HG03196 (cell line): ENCODE results near the gene ACOXL.
"Not testable (repeated sequence)": the region's sequence is repeated elsewhere in the genome, so short reads cannot be mapped to it uniquely, and the experiment has no call there.

Source experiments
- ATAC-seq: cut with Tn5 transposase; IDR thresholded peaks from one replicate; pipeline ENCODE4 v1.9.1; 2021; ENCODE audit not compliant: unreplicated experiment

Gene ACOXL

DNA sequence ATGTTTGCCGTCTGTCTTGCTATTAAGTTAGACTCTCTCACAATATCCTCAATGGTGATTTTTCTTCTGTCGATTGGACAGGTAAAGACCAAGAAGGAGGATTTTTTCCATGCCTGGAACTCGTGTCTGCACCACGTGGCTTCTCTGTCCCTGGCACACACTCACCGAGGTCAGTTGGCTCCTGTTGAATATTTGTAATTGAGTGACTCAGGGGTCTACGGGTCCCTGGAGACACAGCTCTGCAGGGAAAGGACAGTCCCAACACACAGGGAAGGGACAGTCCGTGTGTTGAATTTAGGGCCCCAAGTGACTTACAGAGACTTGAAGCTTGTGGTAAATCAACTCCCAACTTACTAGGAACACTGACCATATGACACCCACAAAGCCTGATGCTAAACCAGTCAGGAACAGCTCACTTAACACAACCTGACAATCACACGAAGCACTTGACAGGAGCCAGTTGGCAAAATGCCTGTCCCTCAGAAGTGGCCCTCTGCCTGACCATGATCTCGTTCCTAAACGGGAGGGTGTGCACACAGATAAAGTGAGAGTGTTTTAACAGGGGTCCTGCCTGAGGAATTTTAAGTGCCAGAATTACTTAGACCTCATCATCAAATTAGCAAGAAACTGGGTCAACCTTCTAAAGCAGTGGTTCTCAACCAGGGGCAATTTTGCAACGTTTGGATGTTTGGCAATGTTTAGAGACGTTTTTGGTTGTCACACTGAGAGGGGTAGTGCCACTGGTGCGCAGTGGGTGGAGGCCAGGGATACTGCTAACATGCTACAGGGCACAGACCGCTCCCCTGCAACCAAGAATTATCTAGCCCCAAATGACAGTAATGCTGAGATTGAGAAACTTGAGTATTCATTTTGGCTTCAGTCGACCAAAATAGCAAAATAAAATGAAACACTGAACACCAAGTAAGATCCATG, 299.4 kb downstream of the ACOXL start:
- ATAC-seq = no peak

DNA sequence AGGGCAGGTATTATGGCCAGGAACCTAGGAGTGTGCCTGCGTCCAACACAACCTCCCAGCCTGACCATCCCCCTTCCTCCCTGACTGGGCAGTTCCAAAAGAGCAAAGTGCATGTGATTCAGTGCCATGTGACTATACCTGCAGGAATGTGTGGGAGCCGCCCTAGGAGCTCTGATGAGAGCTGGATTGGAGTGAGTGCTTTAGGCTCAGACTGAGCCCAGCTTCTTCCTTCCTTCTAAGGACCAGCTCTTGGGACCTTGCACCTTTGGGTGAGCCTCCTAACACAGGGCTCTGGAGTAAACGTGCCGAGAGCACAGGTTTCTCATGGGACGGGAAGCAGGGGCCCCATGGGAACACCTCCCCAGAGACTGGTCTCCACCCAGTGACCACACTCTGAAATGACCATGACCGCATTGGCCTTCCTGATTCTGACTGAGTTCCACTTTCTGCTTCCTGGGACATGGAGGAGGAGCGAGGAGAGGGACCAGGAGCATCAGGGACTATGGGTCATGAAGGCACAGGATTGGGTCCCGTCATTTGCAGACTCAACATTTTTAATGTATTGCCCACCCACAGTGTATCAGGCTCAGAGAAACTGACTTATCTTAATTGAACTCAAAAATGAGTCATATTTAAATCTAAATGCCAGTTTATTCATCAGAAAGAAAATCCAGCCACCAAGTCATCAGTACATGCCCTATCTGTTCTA, 300.5 kb downstream of the ACOXL start:
- no peak for ATAC-seq

DNA sequence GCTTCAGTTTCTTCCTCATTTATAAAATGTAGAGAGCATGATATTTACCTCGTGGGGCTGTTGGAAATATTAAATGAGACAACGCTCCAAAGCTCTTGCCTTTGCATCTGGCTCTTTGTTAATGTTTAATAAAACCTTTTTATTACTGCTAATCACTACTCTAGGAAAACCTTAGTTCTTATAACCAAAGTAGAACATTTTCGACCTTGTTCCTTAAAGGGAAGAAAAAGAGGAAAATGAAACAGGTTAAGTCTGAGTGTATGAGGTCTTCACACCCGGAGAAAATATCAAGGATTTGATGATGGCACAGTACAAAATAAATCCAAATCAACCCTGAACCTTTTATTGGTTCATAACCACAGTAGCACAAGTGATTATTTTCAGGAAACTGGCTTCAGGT, 301.8 kb downstream of the ACOXL start:
- no peak for ATAC-seq

DNA sequence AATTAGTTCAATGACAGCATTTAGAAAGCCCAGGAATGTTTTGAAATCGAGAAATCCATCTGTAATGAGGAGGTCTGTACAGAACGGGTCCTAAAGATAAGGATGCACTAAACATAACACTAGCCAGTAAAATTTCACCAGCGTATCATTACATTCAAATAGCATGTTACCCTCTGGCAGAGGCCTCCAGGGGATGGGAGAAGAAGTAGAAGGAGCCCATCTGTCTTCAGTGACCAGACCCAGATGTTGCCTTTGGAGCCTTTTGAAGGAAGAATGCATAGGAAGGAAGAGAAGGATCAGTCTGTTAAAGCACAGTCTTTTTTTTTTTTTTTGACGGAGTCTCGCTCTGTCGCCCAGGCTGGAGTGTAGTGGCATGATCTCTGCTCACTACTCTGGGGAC, 302.2 kb downstream of the ACOXL start:
- no peak for ATAC-seq

DNA sequence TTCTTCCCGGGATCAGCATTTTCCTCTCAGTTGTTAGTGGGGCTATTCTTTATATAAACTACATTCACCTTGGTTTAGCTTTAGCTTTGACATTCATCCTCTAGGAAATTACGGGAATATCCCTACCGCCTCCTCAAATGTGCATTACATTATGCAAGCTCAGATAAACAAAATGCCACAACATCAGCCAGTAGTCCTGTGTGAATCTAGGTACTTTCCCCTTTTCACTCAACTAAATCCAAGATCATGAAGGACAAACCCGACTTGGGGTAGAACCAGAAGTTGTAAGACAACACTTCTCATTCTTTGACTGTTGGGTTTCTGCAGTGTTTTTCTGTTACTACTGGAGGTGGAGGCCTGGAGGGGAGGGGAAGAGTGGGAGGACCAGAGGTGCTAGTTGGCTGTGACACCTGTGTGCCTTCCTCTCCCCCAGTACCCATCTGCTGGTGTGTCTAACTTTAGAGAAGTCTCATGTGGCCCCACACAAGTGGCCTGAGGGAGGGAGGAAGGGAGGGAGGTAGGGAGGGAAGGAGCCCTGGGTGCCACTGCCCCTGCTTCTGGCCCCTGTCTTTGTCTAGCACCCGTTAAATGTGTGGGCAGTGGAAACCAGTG, 303.6 kb downstream of the ACOXL start:
- ATAC-seq = no peak

DNA sequence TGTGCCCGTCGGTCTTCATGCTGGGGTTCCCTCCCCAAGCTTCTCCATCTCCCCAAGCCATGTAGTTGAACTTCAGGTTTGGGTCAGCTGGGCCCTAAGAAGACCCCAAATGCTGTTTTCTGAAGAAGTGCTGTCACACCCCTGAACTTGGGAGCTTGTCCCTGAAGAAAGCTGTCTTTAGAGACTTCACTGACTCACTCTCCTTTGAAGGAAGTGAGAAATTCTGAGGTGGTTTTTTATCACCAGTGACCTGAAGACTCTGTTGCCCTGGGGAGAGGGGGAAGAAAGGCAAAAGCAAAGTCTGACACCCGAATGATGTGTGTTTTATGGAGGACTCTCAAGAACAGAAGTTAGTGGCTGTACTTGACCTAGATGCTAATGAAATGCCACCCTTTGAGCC, 304.8 kb downstream of the ACOXL start:
- no peak for ATAC-seq

DNA sequence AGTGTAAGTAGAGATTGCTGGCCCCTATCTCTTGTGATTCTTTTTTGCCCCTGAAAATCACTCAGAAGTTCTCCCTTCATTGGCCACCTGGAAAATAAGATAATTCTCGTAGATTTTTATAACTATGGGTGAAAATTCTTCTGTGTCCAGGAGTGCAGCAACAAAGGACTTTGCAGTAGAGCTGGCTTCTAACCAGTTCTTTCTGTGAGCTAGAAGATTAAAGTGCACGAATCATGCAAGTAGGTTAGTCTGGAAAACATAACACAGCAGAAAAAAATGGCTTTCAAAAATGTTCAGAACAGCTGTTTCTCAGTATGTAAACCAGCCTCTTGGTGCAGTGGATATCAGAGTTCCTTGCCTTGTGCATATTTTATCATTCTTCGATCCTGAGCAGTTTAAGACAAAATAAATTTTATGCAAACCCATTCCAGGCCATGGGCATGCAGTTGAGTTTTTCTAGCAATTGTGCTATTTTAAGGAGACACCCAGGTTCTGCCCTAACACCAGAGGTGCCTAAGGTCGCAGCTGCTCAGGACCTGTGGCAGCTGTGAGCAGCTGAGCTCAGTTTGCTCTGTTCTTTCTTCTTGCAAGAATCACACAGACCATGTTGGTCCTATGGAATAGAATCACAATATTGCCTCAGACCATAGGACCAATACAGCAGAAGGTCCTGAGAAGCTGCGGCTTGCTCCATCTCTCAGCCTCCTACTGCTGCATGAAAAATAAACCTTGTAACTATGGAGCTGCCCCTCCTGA, 307.4 kb downstream of the ACOXL start:
- no peak for ATAC-seq

DNA sequence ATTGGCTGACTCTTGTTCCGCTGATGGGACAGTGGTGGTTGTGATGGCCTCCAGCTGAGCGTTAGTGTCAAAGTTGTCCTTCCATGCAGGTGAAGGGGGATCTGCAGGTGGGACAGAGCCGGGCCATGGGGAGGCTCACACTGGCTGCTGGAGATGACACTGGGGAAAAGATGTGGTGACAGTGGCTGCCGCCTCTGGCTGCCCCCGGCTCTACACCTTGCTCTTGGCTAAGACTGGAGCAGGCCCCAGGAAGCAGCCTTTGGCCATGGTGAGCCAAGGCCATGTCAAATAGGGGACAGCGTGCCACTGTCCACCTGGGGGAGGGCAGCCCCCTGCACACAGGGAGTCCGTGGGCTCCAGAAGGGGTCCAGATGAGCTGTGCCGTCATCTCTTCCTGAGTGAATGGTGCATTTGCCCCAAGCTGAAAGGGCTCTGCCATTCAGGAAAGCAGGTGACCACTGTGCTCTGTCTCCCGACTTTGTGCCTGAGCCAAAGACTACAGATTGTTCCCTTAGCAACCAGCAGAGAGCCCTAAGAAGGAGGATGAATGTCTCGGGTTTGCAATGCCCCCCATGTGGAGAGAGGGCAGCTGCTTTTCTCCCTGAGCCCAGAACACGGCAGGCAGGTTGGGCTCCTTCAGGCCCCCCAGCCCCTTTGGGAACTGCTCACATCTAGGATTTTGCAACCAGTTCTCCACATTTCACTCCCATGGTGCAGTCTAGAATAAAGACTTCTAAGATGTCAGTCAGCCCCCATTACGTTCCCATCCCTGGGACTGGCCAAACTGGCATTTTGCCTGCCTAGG, 309.2 kb downstream of the ACOXL start:
- ATAC-seq = no peak

DNA sequence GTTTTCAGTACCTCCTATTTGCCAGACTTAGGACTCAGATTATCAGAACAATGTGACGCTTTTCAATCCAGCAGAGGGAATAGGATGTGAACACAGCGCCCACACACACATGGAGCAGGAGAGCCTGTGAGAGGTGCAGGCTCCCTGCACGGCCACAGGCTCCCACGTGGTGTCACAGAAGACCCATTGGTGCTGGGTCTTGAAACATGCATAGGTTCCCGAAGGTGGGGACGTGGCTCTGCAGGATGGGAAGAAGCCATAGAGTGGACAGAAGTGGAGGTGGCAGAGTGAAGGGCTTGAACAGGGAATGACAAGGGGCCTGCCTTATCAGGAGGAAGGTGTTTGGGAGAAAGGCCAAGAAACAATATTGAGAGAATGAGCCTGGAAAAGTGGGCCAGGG, 309.9 kb downstream of the ACOXL start:
- ATAC-seq = no peak

DNA sequence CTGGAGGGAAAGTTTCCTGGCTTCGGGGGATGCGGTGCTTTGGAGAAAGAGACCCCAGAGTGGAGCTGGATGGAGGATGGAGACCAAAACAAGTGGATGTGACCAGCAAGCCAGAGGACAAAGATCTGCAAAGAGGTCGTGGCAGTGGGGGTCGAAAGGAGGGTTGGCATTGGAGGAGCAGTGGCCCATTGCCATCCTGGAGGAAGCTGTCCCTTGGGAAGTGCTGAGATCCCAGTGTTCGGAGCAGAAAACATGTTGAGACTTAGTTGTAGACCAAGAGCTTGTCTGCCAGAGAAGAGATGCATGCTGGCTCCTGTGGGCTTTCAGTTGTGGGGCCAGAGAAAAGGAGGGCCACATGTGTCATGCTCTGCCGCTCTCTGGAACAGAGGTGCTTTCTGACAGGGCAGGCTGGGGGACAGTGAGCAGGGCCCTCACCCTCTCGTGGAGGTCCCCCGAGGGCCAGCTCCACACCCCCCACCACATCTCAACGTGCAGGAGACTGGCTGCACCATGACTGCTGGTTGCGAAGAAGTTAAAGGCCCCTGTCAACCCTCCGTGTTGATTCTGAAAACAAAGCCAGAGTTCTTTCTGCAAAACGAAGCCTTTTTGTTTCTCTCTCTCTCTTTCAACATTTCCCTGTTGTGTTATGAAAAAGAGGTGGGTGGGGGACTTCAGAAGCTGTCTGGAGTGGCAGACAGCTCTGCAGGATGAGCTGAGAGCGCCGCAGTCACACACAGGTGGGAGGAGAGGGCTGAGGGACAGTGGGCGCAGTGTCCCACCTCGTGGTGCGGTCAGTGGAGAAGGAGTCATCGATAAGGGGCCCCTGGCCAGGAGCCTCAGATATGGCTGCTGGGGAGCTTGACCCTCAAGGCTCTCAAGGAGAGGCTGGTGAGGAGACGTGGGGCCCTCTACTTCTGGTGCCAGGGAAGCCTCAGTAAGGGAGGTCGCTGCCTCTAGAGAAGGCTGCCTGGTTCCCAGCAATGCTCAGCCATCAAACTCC, 310.7 kb downstream of the ACOXL start:
- peak; percentile 44 for ATAC-seq

DNA sequence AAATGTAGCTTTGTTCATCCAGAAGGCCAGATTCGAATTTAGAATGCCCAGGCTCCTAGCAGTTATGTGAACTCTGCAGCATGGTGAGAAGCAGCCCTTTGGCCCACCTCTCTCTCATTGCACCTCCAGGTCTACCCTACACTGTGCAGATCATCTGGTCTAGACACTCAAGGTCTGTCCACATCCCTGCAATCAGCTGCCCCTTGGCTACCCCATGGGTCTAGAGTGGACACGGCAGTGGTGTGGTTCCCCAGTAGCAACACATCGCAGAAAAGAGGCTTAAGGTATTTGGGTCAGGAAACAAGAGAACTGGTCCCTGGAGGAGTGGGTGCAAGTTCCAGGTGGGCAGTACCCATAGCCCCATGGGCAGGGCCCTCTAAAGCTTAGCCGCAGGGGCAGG, 311.7 kb downstream of the ACOXL start:
- ATAC-seq = no peak

DNA sequence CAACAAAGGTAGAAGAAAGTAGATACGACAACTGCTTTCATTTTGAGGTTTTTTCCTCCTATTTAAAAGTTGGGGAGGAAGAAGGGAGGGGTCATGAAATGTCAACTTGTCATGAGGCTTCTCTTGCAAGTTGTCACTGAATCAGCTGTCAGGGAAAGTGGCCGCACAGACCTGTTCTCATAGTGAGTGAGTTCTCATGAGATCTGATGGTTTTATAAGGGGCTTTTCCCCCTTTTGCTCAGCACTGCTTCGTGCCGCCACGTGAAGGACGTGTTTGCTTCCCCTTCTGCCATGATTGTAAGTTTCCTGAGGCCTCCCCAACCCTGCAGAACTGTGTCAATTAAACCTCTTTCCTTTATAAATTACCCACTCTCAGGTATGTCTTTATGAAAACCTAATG, 312.9 kb downstream of the ACOXL start:
- not testable (repeated sequence) for ATAC-seq

DNA sequence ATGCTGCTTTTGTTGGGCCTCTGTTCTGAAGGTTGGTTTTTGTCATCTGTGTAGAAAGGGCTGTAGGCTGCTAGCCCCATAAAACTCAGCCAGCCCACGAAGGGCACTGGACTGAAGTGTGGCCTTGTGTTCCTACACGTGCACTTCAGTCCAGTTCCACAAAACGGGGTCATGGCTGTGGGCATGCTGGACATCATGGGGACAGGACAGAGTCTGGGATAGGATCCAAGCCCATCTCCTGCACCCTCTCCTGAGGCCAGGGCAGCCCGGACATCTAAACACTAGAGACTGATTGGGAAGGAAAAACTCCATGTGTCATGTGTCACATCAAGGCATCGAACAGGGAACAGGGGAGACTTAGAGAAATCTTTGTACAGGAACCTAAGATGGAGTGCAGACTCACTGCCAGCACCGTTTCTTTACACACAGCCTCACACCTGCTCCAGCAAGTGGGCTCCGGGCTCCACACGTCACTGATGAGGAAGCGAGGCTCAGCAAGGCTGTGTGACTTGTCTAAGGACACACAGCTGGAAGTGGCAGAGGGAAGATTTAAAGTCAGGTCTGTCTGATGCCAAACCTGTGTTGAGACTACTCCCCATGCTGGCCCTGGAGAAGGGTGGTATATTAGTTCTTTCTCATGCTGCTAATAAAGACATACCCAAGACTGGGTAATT, 313.5 kb downstream of the ACOXL start:
- no peak for ATAC-seq

DNA sequence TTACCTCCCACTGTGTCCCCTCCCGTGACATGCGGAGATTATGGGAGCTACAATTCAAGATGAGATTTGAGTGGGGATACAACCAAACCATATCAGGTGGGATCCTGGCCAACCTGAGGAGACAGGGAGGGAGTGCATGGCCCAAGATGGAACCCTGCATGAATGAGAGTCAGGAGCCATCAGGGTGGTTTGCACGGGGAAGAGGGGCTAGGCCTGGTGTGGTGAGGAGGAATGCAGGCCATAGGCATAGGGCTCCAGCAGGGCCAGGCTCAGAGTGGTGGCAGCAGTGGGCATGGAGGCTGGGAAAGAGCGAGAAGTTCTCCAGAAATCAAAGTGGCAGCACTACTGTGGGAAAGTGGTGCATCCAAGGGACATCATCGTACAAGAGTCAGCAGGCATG, 314.3 kb downstream of the ACOXL start:
- no peak for ATAC-seq

DNA sequence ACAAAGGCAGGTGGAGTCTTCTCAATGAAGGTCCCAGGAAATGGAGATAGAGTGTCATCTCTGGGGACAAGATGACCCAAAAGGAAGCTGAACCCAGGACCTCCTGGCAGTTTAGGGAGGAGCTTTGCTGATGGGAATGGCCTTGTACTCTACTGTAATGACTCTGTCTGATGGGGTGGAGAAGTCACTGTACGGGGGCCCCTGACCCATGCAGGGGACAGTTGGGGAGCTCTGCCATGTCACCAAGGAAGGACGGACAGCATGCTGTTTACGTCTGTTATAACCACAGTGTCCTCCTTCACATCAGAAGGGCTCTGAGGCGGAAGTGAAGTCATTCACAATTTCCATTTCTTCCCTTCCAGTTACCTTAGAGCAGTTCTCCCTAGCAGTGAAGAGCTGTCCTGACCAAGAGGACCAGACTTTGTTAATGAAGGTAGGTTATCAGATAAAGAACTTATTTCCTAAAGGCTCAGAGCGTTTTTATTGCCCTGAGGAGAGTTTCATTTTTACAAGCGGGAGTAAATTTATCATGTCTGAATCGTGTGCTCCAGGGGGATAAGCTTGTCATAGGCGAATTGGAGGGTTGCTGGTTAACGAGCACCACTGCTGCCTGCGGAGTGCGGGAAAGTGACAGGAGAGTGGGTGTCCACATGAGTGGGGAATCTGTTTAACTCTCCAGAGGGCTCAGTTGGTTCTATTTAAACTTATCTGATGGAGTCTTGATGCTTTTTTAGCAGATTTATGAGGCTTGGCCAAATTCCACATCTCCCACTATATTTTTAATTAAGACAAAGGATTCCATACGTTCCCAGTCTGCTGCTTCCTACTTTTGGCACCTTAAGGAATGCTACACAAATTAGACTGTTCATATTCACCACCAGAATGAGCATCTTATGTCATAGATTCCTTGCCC, 316.7 kb downstream of the ACOXL start:
- ATAC-seq = no peak

DNA sequence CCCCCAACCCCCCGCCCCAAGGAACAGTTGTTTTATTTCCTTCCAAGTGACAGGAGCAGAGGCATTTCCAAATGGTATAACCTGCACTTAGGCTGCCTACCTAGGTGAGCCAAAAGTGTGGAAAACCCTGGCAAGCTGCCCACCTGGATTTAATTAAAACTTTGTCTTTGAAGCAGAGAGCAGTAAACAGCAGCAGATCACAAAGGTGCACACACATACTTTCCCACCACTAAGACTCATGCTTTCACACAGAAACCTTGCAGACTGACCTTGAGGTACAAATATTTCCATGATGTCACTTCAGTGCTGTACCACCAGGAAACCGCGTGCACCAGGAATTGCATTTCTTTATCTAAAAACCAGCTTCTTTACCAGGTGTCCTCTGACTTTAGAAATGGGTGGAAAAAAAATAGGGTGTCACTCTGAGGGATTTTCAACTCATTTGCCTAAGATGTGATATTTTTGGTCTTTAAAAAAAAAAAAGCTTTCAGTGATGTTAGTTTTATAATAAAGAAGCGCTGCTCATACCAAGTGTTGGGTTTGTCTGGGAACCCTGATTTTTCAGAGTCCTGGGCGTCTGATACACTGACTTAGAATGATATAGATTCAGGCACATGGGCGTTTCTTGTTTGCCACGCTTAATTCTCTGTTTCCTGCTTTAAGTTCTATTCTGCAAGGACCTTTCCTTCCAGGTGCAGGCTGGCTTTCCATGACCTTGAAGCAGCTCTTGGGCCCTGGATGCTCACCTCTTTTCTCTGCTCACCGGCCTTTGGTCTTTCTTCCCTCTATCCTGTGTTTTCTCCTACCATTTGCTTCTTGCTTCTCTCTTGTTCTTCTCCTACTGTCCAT, 317.6 kb downstream of the ACOXL start:
- no peak for ATAC-seq
